ENCODE results near the gene LZTS2. TPM values are rescaled to one million over a fixed set of nuclear protein-coding genes. Genes with fewer than 3 reads are reported as not detected.

The LZTS2 gene
- total RNA-seq, 1 experiment from 2014 or later, result 69.1 TPM

DNA sequence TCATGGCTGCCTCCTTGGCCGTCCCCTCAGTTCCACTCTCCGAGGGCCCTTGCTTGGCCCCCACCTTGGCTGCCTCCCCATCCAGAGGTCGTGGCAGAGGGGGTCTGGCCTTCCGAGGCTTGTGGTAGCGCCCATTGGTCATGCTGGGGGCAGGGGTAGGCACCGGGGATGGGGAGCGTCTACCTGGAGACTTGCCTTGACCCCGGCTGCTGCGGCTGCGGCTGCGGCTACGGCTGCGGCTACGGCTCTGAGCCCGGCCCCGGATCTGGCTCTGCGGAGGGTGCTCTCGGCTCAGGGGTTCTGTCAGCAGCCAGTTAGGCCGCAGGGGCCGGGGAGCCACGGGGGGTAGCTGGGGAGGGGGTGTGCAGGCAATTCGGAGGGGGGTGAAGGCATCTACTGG is 10.7 kb downstream of the LZTS2 start:
- Histone ChIP-seq H3K14ac (ENCODE audit: insufficient read depth, low read length) (no peak overlapping the region), H4K5ac (ENCODE audit: insufficient read length, low read depth, low read length) (no peak overlapping the region), H3K27me3 (ENCODE audit: insufficient read depth, low read length) (no peaks in the 10 kb centered on the region), H3K23me2 (ENCODE audit: insufficient read length, low read depth, low read length, poor library complexity, severe bottlenecking) (no peaks in the 10 kb centered on the region), H3K4me2 (ENCODE audit: insufficient read depth, insufficient read length, low read length) (no peak overlapping the region), H3K4ac (ENCODE audit: low read depth, low read length) (no peak overlapping the region), H2BK120ac (ENCODE audit: low read depth, low read length, poor library complexity, severe bottlenecking) (no peak overlapping the region), H3K56ac (ENCODE audit: insufficient read length, low read depth, low read length) (no peak overlapping the region), H2AK5ac (ENCODE audit: insufficient read length, low read length) (no peak overlapping the region), H4K91ac (ENCODE audit: insufficient read length, low read depth, low read length) (no peak overlapping the region), H3K23ac (ENCODE audit: insufficient read length, low read depth, low read length) (no peak overlapping the region), H2BK15ac (ENCODE audit: low read depth, low read length) (no peak overlapping the region), H3K9me3 (ENCODE audit: control insufficient read depth, low read depth, low read length) (no peaks in the 10 kb centered on the region), H3K79me2 (ENCODE audit: insufficient read depth, low read length) (no peaks in the 10 kb centered on the region), H2BK5ac (ENCODE audit: insufficient read length, low read length) (no peak overlapping the region), H3T11ph (ENCODE audit: low read length) (no peak overlapping the region), H2BK12ac (ENCODE audit: insufficient read length, low read depth, low read length) (no peak overlapping the region), H2AFZ (ENCODE audit: low read length) (no peak overlapping the region), H3K4me1 (ENCODE audit: insufficient read depth, low read length) (no peaks in the 10 kb centered on the region), H4K8ac (replicated peaks; ENCODE audit: insufficient read length, low read depth, low read length) (no peak overlapping the region), H4K20me1 (ENCODE audit: control insufficient read depth, insufficient read depth, insufficient read length) (no peaks in the 10 kb centered on the region), H3K9ac (ENCODE audit: extremely low read depth, insufficient read length, low read length) (no peak overlapping the region), H3K27ac (ENCODE audit: insufficient read length, low read depth, low read length) (no peak overlapping the region), H3K79me1 (ENCODE audit: insufficient read depth, low read depth, low read length, poor library complexity, severe bottlenecking) (no peaks in the 10 kb centered on the region), H3K18ac (ENCODE audit: insufficient read length, low read depth, low read length) (no peak overlapping the region), H2BK20ac (ENCODE audit: low read depth, low read length, poor library complexity, severe bottlenecking) (no peak overlapping the region)
- H3K27ac Mint-ChIP-seq, result no peak overlapping the region
- H3K36me3 Mint-ChIP-seq (ENCODE audit: insufficient read depth in 1 of 3, low read depth in 3 of 3), result peaks cover 7 to 21% (median 17%) of the 10 kb centered on the region in 3 experiments; a peak in 5 of 7 replicates
- no CpG with 5 or more reads among the region's 22 CpGs for WGBS (ENCODE audit: extremely low coverage, insufficient read length, low lambda C conversion rate)
- DNase-seq, result no peak
- TF ChIP-seq, protein P1, sequence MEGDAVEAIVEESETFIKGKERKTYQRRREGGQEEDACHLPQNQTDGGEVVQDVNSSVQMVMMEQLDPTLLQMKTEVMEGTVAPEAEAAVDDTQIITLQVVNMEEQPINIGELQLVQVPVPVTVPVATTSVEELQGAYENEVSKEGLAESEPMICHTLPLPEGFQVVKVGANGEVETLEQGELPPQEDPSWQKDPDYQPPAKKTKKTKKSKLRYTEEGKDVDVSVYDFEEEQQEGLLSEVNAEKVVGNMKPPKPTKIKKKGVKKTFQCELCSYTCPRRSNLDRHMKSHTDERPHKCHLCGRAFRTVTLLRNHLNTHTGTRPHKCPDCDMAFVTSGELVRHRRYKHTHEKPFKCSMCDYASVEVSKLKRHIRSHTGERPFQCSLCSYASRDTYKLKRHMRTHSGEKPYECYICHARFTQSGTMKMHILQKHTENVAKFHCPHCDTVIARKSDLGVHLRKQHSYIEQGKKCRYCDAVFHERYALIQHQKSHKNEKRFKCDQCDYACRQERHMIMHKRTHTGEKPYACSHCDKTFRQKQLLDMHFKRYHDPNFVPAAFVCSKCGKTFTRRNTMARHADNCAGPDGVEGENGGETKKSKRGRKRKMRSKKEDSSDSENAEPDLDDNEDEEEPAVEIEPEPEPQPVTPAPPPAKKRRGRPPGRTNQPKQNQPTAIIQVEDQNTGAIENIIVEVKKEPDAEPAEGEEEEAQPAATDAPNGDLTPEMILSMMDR (conservative IDR thresholded peaks at IDR 0.05), result no peak
- H3K4me3 Mint-ChIP-seq, result no peak overlapping the region
- H3K4me1 Mint-ChIP-seq, result peaks cover 19 to 35% of the 10 kb centered on the region in 2 experiments
- peaks cover 18% of the 10 kb centered on the region for H3K27me3 Mint-ChIP-seq (ENCODE audit: low read depth)
- H3K9me3 Mint-ChIP-seq, result no peaks in the 10 kb centered on the region; a peak in 1 of 5 replicates
